ENCODE measurements around the gene NCKAP5.

The NCKAP5 gene

GRCh38 chr2:133418671-133419070 is 149.6 kb downstream of the NCKAP5 start:
- ChIA-PET CTCF (no interaction called here), POLR2A (no interaction called here)
- TF ChIP-seq HDGF (IDR thresholded peaks at IDR 0.05; ENCODE audit: borderline replicate concordance) (no peak), TARDBP (IDR thresholded peaks at IDR 0.05) (no peak), L3MBTL2 (conservative IDR thresholded peaks at IDR 0.05) (no peak), NFRKB (IDR thresholded peaks at IDR 0.05) (no peak), FOXA1 (IDR thresholded peaks at IDR 0.05) (no peak), ZNF384 (IDR thresholded peaks at IDR 0.05) (no peak), FOXM1 (IDR thresholded peaks at IDR 0.05; ENCODE audit: borderline replicate concordance) (no peak), CTBP1 (IDR thresholded peaks at IDR 0.05; ENCODE audit: borderline replicate concordance) (no peak), ARNT (IDR thresholded peaks at IDR 0.05) (no peak), FOXK2 (IDR thresholded peaks at IDR 0.05) (no peak), SP1 (IDR thresholded peaks at IDR 0.05) (no peak), SUZ12 (IDR thresholded peaks at IDR 0.05) (no peak), LEF1 (IDR thresholded peaks at IDR 0.05; ENCODE audit: borderline replicate concordance) (no peak)
- DNase-seq (ENCODE audit: extremely low spot score): no peak

- ChIA-PET POLR2A (no interaction called here), CTCF (interaction anchor here (0.6 to 1.2 kb wide), 2 partner anchors 17 to 70 kb away, joined by 3 to 4 read pairs; no protein-coding TSS in a partner anchor)
- TF ChIP-seq CTBP1 (IDR thresholded peaks at IDR 0.05; ENCODE audit: borderline replicate concordance): no peak
- no peak for TF ChIP-seq FOXM1 (IDR thresholded peaks at IDR 0.05; ENCODE audit: borderline replicate concordance)
- TF ChIP-seq ZNF384 (IDR thresholded peaks at IDR 0.05): no peak
- TF ChIP-seq PKNOX1 (IDR thresholded peaks at IDR 0.05): no peak
- no peak for TF ChIP-seq L3MBTL2 (conservative IDR thresholded peaks at IDR 0.05)
- no peak for TF ChIP-seq ARNT (IDR thresholded peaks at IDR 0.05)
- TF ChIP-seq BHLHE40 (IDR thresholded peaks at IDR 0.05; ENCODE audit: borderline replicate concordance): no peak
- TF ChIP-seq NFRKB (IDR thresholded peaks at IDR 0.05): no peak
- TF ChIP-seq ELF4 (IDR thresholded peaks at IDR 0.05): no peak
- no peak for TF ChIP-seq FOXK2 (IDR thresholded peaks at IDR 0.05)
- TF ChIP-seq SP1 (IDR thresholded peaks at IDR 0.05): no peak
- no peak for TF ChIP-seq TARDBP (IDR thresholded peaks at IDR 0.05)
- no peak for TF ChIP-seq HDGF (IDR thresholded peaks at IDR 0.05; ENCODE audit: borderline replicate concordance)
- TF ChIP-seq FOXA1 (IDR thresholded peaks at IDR 0.05): no peak
- TF ChIP-seq SUZ12 (IDR thresholded peaks at IDR 0.05): no peak
- TF ChIP-seq LEF1 (IDR thresholded peaks at IDR 0.05; ENCODE audit: borderline replicate concordance): no peak
- DNase-seq (ENCODE audit: extremely low spot score): no peak
Measured at GRCh38 chr2:133418021-133418420, 150.2 kb downstream of the NCKAP5 start.

- POLR2A ChIA-PET: no interaction called here
- DNase-seq (ENCODE audit: extremely low spot score): no peak
- CTCF ChIA-PET: interaction anchor here (0.6 to 1.2 kb wide), 2 partner anchors 18 to 70 kb away, joined by 3 to 4 read pairs; no protein-coding TSS in a partner anchor
- TF ChIP-seq SUZ12 (IDR thresholded peaks at IDR 0.05): no peak
- no peak for TF ChIP-seq FOXM1 (IDR thresholded peaks at IDR 0.05; ENCODE audit: borderline replicate concordance)
- no peak for TF ChIP-seq L3MBTL2 (conservative IDR thresholded peaks at IDR 0.05)
- TF ChIP-seq HDGF (IDR thresholded peaks at IDR 0.05; ENCODE audit: borderline replicate concordance): no peak
- no peak for TF ChIP-seq NFRKB (IDR thresholded peaks at IDR 0.05)
- TF ChIP-seq FOXA1 (IDR thresholded peaks at IDR 0.05): no peak
- TF ChIP-seq ARNT (IDR thresholded peaks at IDR 0.05): no peak
- TF ChIP-seq LEF1 (IDR thresholded peaks at IDR 0.05; ENCODE audit: borderline replicate concordance): no peak
Measured at GRCh38 chr2:133417415-133417814, 150.8 kb downstream of the NCKAP5 start.

GRCh38 chr2:133416736-133417135 is 151.5 kb downstream of the NCKAP5 start:
- CTCF ChIA-PET: no interaction called here
- POLR2A ChIA-PET: no interaction called here

GRCh38 chr2:133416146-133416545 is 152.1 kb downstream of the NCKAP5 start:
- no peak for DNase-seq (ENCODE audit: extremely low spot score)
- POLR2A ChIA-PET: no interaction called here
- no peak for TF ChIP-seq ELF4 (IDR thresholded peaks at IDR 0.05)
- CTCF ChIA-PET: no interaction called here

More at GRCh38 chr2:133416736-133417135, 151.5 kb downstream of the NCKAP5 start:
- no peak for DNase-seq (ENCODE audit: extremely low spot score)
- no peak for TF ChIP-seq L3MBTL2 (conservative IDR thresholded peaks at IDR 0.05)
- no peak for TF ChIP-seq ARNT (IDR thresholded peaks at IDR 0.05)
- TF ChIP-seq TARDBP (IDR thresholded peaks at IDR 0.05): no peak
- TF ChIP-seq LEF1 (IDR thresholded peaks at IDR 0.05; ENCODE audit: borderline replicate concordance): no peak
- no peak for TF ChIP-seq FOXM1 (IDR thresholded peaks at IDR 0.05; ENCODE audit: borderline replicate concordance)
- TF ChIP-seq CTBP1 (IDR thresholded peaks at IDR 0.05; ENCODE audit: borderline replicate concordance): no peak
- no peak for TF ChIP-seq HDGF (IDR thresholded peaks at IDR 0.05; ENCODE audit: borderline replicate concordance)
- no peak for TF ChIP-seq FOXA1 (IDR thresholded peaks at IDR 0.05)
- no peak for TF ChIP-seq SUZ12 (IDR thresholded peaks at IDR 0.05)
- TF ChIP-seq NFRKB (IDR thresholded peaks at IDR 0.05): no peak
- TF ChIP-seq SP1 (IDR thresholded peaks at IDR 0.05): no peak
- no peak for TF ChIP-seq PKNOX1 (IDR thresholded peaks at IDR 0.05)
- no peak for TF ChIP-seq ZNF384 (IDR thresholded peaks at IDR 0.05)
- no peak for TF ChIP-seq FOXK2 (IDR thresholded peaks at IDR 0.05)
- TF ChIP-seq ELF4 (IDR thresholded peaks at IDR 0.05): no peak
- no peak for TF ChIP-seq BHLHE40 (IDR thresholded peaks at IDR 0.05; ENCODE audit: borderline replicate concordance)

GRCh38 chr2:133415210-133415876 is 152.9 kb downstream of the NCKAP5 start:
- no peak for DNase-seq (ENCODE audit: extremely low spot score)
- TF ChIP-seq TARDBP (IDR thresholded peaks at IDR 0.05) (no peak), FOXK2 (IDR thresholded peaks at IDR 0.05) (no peak), HDGF (IDR thresholded peaks at IDR 0.05; ENCODE audit: borderline replicate concordance) (no peak), ZNF384 (IDR thresholded peaks at IDR 0.05) (no peak), CTBP1 (IDR thresholded peaks at IDR 0.05; ENCODE audit: borderline replicate concordance) (no peak), FOXM1 (IDR thresholded peaks at IDR 0.05; ENCODE audit: borderline replicate concordance) (no peak), SUZ12 (IDR thresholded peaks at IDR 0.05) (no peak), LEF1 (IDR thresholded peaks at IDR 0.05; ENCODE audit: borderline replicate concordance) (no peak), BHLHE40 (IDR thresholded peaks at IDR 0.05; ENCODE audit: borderline replicate concordance) (no peak)
- ChIA-PET CTCF (no interaction called here), POLR2A (no interaction called here)

Measured in HEK293T (cell line).